GM10266 (cell line): ENCODE results near the gene BABAM1.
"Not testable (repeated sequence)": the region's sequence is repeated elsewhere in the genome, so short reads cannot be mapped to it uniquely, and the experiment has no call there.

ENCODE experiments used
- DNase-seq: peaks from one replicate; pipeline ENCODE4 v3.0.0; 2012; ENCODE audit errors: extremely low spot score
- TF ChIP-seq, protein P1 (sequence below): IDR thresholded peaks from 2 replicates; pipeline ENCODE4 v1.5.1; 2012; ENCODE audit warnings: mild to moderate bottlenecking, low read depth; ENCODE audit not compliant: control insufficient read depth, insufficient read depth; ENCODE audit errors: missing control alignments

Gene BABAM1

DNA sequence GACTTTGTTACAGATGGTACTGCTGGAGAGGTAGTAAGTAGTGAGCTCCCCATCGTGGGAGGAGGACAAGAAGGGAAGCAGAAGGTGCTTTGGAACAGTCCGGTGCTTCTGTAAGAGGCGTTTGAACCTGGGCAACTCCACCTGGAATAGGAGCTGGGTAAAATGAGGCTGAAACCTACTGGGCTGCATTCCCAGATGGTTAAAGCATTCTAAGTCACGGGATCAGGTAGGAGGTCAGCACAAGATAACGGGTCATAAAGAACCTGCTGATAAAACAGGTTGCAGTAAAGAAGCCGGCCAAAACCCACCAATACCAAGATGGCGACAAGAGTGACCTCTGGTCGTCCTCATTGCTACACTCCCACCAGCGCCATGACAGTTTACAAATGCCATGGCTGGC lies 19.5 kb downstream of the BABAM1 start:
- TF ChIP-seq, protein P1, sequence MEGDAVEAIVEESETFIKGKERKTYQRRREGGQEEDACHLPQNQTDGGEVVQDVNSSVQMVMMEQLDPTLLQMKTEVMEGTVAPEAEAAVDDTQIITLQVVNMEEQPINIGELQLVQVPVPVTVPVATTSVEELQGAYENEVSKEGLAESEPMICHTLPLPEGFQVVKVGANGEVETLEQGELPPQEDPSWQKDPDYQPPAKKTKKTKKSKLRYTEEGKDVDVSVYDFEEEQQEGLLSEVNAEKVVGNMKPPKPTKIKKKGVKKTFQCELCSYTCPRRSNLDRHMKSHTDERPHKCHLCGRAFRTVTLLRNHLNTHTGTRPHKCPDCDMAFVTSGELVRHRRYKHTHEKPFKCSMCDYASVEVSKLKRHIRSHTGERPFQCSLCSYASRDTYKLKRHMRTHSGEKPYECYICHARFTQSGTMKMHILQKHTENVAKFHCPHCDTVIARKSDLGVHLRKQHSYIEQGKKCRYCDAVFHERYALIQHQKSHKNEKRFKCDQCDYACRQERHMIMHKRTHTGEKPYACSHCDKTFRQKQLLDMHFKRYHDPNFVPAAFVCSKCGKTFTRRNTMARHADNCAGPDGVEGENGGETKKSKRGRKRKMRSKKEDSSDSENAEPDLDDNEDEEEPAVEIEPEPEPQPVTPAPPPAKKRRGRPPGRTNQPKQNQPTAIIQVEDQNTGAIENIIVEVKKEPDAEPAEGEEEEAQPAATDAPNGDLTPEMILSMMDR, result no peak
- no peak for DNase-seq

GRCh38 chr19:17289489-17289888 lies 22.2 kb downstream of the BABAM1 start:
- peak; percentile 91 for DNase-seq
- TF ChIP-seq, protein P1, result no peak

GRCh38 chr19:17292301-17293074 lies 25.2 kb downstream of the BABAM1 start:
- TF ChIP-seq, protein P1, result peak; percentile 88
- peak; percentile 97 for DNase-seq

DNA sequence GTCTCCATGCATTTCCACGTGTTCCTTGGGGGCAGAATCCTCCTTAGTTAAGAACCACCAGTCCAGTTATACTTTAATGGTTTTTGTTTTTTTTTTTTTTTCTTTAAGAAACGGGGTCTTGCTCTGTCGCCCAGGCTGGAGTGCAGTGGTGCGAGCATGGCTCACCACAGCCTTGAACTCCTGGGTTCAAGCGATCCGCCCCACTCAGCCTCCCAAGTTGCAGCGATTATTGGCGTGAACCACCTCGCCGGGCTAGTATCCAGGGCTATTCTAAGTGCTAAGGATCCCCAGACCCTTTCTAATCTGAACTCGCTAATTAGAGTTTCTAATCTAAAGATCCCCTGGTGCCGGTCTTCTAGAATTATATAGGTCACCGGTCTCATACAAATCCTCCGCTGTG lies 26.4 kb downstream of the BABAM1 start:
- TF ChIP-seq, protein P1, result no peak
- no peak for DNase-seq

DNA sequence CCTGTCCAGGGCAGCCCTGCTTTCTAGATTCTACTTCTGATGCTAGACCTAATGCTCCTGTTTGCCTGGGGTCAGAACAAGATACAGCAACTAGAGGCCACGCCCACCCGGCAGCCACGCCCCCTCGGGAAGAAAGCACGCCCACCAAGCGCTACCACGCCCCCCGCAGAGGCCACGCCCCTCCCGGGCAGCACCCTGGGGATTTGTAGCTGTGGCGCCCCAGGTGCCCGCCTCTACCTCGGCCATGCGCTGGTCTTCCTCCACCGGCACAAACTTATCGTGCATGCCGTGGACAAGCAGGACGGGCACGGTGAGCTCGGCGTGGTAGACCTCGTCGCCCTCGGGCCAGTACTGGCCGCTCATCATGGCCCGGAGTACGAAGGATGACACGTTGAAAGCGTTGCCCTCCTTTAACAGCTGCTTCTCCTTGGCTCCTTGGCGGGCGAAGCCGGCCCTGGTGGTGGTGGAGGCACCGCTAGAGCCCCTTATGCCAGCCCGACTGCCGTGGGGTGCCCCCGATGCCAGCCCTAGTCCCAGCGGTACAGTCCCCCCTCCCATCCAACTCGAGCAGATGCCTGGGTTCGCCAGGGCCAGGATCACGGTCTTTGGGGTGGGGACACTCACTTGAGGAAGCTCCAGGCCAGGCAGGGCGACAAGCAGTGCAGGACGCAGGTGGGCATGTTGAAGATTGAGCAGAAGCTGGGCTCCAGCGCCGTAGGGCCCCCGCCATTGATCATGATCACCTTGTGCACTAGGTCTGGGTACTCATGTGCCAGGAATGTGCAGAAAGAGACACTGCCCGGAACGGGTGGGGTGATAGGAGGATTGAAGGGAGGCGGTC lies 27.0 kb downstream of the BABAM1 start:
- TF ChIP-seq, protein P1, result no peak
- peak; percentile 74 for DNase-seq

DNA sequence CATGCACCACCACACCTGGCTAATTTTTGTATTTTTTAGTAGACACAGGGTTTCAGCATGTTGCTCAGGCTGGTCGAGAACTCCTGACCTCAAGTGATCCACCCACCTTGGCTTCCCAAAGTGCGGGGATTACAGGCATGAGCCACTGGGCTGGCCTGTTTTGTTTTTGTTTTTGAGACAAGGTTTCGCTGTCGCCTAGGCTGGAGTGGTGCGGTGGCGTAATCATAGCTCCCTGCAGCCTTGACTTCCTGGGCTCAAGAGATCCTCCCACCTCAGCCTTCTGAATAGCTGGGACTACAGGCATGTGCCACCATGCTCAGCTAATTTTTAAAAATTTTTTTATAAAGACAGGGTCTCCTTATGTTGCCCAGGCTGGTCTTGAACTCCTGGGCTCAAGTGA lies 28.3 kb downstream of the BABAM1 start:
- DNase-seq, result not testable (repeated sequence)

- DNase-seq, result no peak
- TF ChIP-seq, protein P1, result no peak
These were observed 29.0 kb downstream of the BABAM1 start for GRCh38 chr19:17296273-17296672.

GRCh38 chr19:17296976-17297375 lies 29.7 kb downstream of the BABAM1 start:
- no peak for DNase-seq
- TF ChIP-seq, protein P1, result no peak
